GM19467 (cell line): ENCODE data around the gene CIROP.

Source experiments
- ATAC-seq: cut with Tn5 transposase; IDR thresholded peaks from one replicate; pipeline ENCODE4 v1.9.1; 2021; ENCODE audit warnings: mild to moderate bottlenecking, moderate library complexity; ENCODE audit not compliant: unreplicated experiment

Gene CIROP

GRCh38 chr14:23130871-23131270 lies 26.1 kb upstream of the CIROP start:
- ATAC-seq, result no peak

- ATAC-seq, result no peak
These were observed 25.0 kb upstream of the CIROP start for GRCh38 chr14:23129759-23130316.

GRCh38 chr14:23128969-23129758 lies 24.4 kb upstream of the CIROP start:
- ATAC-seq, result no peak

GRCh38 chr14:23127861-23128260 lies 23.1 kb upstream of the CIROP start:
- no peak for ATAC-seq

- ATAC-seq, result no peak
These were observed 21.9 kb upstream of the CIROP start for GRCh38 chr14:23126548-23127278.

- ATAC-seq, result no peak
These were observed 21.2 kb upstream of the CIROP start for GRCh38 chr14:23125933-23126524.

GRCh38 chr14:23125011-23125410 lies 20.2 kb upstream of the CIROP start:
- no peak for ATAC-seq

DNA sequence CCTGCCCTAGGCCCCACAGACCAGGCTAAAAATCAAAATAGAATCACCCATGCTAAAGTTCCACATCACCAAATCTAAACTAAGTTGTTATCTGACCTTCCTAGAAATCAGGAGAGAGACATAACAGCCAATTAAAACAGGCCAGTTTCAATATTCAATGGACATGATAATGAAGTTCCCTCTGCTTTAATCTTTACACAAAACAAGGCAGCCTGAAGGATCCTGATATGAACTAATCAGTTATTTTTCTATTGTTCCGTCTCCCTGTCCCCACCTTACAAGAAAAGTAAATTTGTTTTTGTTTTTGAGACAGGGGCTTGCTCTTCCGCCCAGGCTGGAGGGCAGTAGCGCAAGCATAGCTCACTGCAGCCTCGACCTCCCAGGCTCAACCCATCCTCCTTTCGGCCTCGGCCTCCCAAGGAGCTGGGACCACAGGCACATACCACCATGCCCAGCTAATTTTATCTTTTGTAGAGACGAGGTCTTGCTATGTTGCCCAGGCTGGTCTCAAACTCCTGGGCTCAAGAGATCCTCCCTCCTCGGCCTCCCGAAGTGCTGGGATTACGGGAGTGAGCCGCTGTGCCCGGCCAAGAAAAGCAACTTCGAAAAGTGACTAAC lies 19.7 kb upstream of the CIROP start:
- ATAC-seq, result no peak

DNA sequence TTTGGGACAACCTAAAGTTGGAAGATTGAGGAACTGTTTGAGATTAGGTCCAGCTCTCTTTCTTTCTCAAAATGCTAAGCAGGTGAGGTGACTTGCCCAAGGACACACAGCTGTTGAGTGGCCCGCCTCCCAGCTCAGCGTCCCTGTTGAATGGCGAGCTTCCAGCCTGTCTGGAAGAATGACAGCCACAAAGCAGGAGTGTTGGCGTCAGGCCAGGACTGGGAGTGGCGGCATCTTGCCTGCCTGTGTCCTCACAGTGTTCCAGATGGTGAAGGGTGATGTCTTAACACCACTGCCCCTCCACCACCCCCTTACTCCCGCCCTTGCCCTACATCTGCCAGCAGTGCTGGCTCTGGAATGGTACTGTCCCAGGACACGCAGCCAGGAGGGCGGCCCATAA lies 18.6 kb upstream of the CIROP start:
- no peak for ATAC-seq

GRCh38 chr14:23122086-23122485 lies 17.3 kb upstream of the CIROP start:
- no peak for ATAC-seq

DNA sequence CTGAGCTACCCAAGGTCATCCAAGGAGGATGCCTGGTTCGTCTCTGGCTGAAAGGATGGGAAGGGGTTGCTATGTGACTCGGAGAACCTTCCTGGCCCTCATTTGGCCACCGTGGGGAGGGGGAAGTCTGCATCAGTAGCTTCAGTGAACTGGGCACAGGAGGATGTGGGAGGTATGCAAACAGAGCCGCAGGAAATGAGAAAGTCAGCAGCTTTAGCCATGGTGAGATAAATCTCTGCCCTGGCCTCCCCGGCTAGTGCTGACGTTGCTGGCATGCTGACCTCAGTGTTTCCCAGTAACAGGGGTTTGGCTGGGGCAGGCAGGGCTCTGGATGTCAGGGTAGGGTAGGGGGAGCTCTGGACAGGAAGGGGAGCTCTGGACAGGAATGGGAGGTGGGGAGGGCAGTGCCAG lies 16.6 kb upstream of the CIROP start:
- peak; percentile 30 for ATAC-seq

- ATAC-seq, result peak; percentile 59
These were observed 15.9 kb upstream of the CIROP start for GRCh38 chr14:23120541-23121251.

DNA sequence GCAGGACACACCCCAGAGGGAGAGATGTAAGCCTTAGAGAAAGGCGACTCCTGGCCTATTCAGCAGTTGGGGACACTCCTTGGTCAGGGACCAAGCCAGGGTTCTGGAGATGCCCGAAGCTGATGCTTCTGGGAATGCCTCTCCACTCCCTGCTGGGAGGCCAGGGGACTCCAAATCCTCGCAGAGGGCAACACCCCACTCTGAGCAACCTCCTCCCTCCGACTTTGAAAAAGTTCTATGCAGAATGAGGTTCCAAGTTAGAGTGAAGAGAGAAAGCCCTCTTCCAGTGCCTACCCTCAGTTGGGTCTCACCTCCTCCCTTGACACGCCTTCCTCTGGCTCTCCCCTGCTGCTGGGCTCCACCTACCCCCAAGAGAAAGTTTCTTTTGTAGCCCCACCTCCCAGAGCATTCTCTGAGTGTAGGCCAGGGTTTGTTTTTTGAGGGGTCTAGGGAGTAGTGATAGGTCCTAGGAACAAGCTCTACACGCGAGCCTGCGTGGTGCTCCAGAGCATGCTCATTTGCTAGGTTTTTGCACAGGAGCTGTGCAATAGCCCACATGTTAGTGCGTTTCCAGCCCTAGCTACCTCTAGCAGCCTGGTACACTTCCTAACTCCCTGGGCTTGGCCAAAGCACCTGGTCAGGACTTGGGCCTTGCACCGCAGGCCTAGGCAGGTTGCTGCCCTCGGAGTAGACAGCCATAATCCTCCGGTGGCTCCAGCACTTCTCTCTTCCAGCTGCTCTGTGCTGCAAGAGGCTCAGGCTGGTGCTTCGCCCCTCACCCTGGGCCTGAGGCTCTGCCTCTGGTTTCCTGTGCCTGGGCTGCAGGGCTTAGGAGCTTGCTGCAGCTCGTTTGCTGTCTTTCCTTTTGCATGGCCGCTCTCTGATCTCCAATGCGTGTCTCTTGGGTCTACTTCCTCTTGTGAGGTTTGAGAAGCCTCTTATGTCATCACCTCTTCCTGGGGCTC lies 14.9 kb upstream of the CIROP start:
- ATAC-seq, result no peak

GRCh38 chr14:23118506-23119362 lies 13.9 kb upstream of the CIROP start, which contains the start of gene CEBPE:
Gene CEBPE, minus strand, starts transcription at chr14:23119255. Its CDS starts 164 bp downstream, at chr14:23119091.
- ATAC-seq, result no peak

DNA sequence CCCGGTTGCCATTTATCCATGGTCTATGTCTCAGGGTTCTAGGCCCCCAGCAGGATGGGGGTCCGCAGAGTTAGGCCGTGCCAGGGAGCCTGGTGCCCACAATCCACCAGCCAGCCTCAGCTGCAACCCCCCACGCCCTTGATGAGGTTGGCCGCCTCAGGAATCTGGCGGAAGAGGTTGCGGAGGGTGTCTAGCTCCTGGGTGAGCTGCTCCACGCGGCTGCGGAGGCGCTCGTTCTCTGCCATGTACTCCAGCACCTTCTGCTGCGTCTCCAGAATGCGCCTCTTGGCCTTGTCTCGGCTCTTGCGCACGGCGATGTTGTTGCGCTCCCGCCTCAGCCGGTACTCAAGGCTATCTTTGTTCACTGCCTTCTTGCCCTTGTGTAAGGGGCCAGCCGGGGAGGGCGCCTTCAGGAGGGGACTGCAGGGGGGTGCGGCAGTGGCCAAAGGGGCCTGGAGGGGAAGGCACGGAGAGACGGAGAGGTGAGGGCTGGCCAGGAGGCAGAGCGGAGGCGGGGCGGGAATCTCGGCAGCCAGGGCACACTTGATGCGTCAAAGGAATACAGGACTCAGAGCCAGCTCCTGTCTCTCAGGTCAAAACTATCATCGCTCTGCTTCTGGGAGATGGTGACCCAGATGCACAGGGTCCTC lies 12.7 kb upstream of the CIROP start:
- ATAC-seq, result no peak

DNA sequence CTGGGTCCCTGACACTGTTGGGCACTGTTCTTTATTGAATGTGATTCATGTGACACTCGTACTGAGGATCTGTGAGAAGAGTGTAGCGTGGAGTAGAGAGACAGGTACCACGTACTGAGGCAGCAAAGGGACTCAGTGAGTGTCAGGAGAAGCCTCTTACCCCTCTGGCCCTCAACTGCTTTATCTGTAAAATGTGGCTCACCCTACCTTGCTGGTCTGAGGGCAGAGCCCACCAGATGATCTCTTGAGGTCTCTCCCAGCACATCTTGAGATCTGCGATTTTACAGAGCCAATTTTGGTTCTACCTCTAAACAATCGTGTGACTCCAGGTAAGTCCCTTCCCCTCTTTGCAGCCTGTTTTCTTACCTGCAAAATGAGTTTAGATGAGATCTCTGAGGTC lies 11.1 kb upstream of the CIROP start:
- no peak for ATAC-seq

DNA sequence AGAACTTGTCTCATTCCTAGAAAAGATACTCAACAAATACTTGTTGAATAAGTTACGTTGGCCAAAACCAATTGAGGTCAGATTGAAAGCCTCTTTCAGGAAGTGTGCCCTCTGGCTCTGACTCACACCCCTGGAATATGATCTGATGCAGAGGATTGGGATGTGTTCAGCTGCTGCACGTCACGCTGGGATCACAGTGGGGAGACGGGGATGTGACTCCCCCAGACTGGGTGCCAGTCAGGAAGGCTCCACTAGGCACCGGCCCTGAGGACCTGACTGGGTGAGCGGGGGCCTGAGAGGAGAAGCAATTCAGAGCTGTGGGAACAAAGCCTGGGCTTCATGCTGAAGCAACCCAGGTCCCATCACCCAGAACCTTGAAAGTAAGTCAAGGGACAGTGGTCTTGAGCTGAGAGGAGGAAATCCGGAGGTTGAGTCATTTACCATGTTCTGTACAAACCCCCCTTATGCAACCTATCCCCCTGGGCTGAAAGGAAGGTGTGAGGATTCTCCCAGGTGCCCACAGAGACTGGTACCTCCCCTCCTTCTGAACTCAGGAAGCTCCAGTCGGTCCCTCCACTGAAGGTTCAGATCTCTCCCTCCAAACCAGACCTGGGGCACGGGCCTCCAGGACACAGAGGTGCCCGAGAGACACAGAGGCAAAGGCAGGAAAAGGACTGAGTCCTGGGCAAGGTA lies 10.4 kb upstream of the CIROP start:
- ATAC-seq, result no peak
